Endothelial cell of umbilical vein (primary cell): Measurements from ENCODE around the gene APBB2. TPM values are rescaled to one million over a fixed set of nuclear protein-coding genes. Genes with fewer than 3 reads are reported as not detected.
A peak's percentile ranks its signal among the peaks of the same experiment; 100 is the strongest.

Source experiments
- BruUV-seq: library from RNA; stranded (reverse); fragments of 400-500 nt; replicated peaks from 2 replicates; lab custom pipeline; 2021; lab: Mats Ljungman, UMichigan
- CTCF ChIA-PET: fragments of 300-600, 350-600 bp; sonication (Branson Sonifier 250); formaldehyde crosslinking; loops from one replicate; lab custom pipeline; 2021; ENCODE audit warnings: antibody characterized with exemption, inconsistent platforms; lab: Charles Lee
- POLR2A ChIA-PET: fragments of 300-600, 350-600 bp; sonication (Branson Sonifier 250); formaldehyde crosslinking; loops from one replicate; lab custom pipeline; 2021; ENCODE audit warnings: antibody characterized with exemption, inconsistent platforms; lab: Charles Lee
- DNase-seq: peaks from one replicate; pipeline ENCODE4 v3.0.0-alpha.2; 2011; ENCODE audit warnings: low read depth, low spot score
- FAIRE-seq: peaks from 2 replicates; lab custom pipeline; 2011; peaks lifted over from hg19 to GRCh38; lab: Jason Lieb, UNC
- H2AFZ ChIP-seq: 2 replicates; pipeline ENCODE4 v1.6.0; 2012; ENCODE audit warnings: low read depth, low read length, control low read depth, inconsistent platforms
- H3K27ac ChIP-seq: 2 replicates; pipeline ENCODE4 v1.5.1; 2011; ENCODE audit warnings: low read depth, mild to moderate bottlenecking, control low read depth, low read length, moderate library complexity; ENCODE audit not compliant: insufficient read depth
- H3K27me3 ChIP-seq, 2 experiments: 2 replicates each; pipeline versions ENCODE4 v1.6.0 to v1.6.1; 2011; ENCODE audit warnings: low read length in 2 of 2, mixed read lengths in 1 of 2; ENCODE audit not compliant: control insufficient read depth in 2 of 2, insufficient read depth in 2 of 2
- H3K36me3 ChIP-seq, 2 experiments: 2 replicates in 1 of 2; 3 replicates in 1 of 2; pipeline ENCODE4 v1.5.1; 2011; ENCODE audit warnings: low read length in 2 of 2, mild to moderate bottlenecking in 1 of 2, moderate library complexity in 1 of 2; ENCODE audit not compliant: control insufficient read depth in 2 of 2, insufficient read depth in 2 of 2; ENCODE audit errors: extremely low read depth in 1 of 2
- H3K4me1 ChIP-seq: 3 replicates; pipeline ENCODE4 v1.5.1; 2011; ENCODE audit warnings: mild to moderate bottlenecking, low read length; ENCODE audit not compliant: control insufficient read depth, insufficient read depth; ENCODE audit errors: extremely low read depth
- H3K4me2 ChIP-seq: 2 replicates; pipeline ENCODE4 v1.6.1; 2011; ENCODE audit warnings: low read length, control low read depth, mixed read lengths; ENCODE audit not compliant: insufficient read depth
- H3K4me3 ChIP-seq, 3 experiments: fragments of 200-600 bp in 1 of 3; sonication (generic), shearing (Covaris generic) in 1 of 3; replicated peaks in 1 of 3; 2 replicates each; pipeline ENCODE4 v1.5.1; 2011 to 2016; ENCODE audit warnings: control low read depth in 3 of 3, low read length in 3 of 3, mild to moderate bottlenecking in 2 of 3, inconsistent platforms in 1 of 3, low read depth in 1 of 3, moderate library complexity in 1 of 3; ENCODE audit not compliant: insufficient read depth in 1 of 3
- H3K79me2 ChIP-seq: 2 replicates; pipeline ENCODE4 v1.6.0; 2012; ENCODE audit warnings: low read length, inconsistent platforms; ENCODE audit not compliant: control insufficient read depth, insufficient read depth
- H3K9ac ChIP-seq: replicated peaks from 2 replicates; pipeline ENCODE3; 2011; ENCODE audit warnings: low read length, control low read depth; ENCODE audit not compliant: insufficient read depth; ENCODE audit errors: extremely low read depth
- H3K9me1 ChIP-seq: replicated peaks from 3 replicates; pipeline ENCODE4 v1.6.0; 2011; ENCODE audit warnings: mild to moderate bottlenecking, low read length; ENCODE audit not compliant: control insufficient read depth, insufficient read depth; ENCODE audit errors: extremely low read depth
- H3K9me3 ChIP-seq: replicated peaks from 2 replicates; pipeline ENCODE4 v1.5.1; 2012; ENCODE audit warnings: low read length, inconsistent platforms; ENCODE audit not compliant: control insufficient read depth, insufficient read depth
- H4K20me1 ChIP-seq: replicated peaks from 2 replicates; pipeline ENCODE3; 2011; ENCODE audit warnings: mild to moderate bottlenecking, low read length; ENCODE audit not compliant: control insufficient read depth, insufficient read depth; ENCODE audit errors: extremely low read depth
- CTCF ChIP-seq, 2 donors: IDR thresholded peaks; 1 replicate in 1 of 2; 2 replicates in 1 of 2; pipeline ENCODE4 v1.5.1; 2011; ENCODE audit warnings: low read length in 2 of 2, mild to moderate bottlenecking in 2 of 2, moderate library complexity in 2 of 2, control low read depth in 1 of 2, inconsistent platforms in 1 of 2, low read depth in 1 of 2; ENCODE audit not compliant: insufficient read depth in 1 of 2; ENCODE audit errors: extremely low read depth in 1 of 2
- FOS ChIP-seq: IDR thresholded peaks from 2 replicates; pipeline ENCODE4 v1.6.1; 2011; ENCODE audit warnings: mild to moderate bottlenecking, low read length, moderate library complexity, borderline replicate concordance; ENCODE audit not compliant: insufficient read depth
- GATA2 ChIP-seq: IDR thresholded peaks from 2 replicates; pipeline ENCODE4 v1.7.0; 2011; ENCODE audit warnings: low read depth, mild to moderate bottlenecking, moderate library complexity, mixed read lengths, low read length; ENCODE audit not compliant: insufficient read length, insufficient read depth
- JUN ChIP-seq: IDR thresholded peaks from 2 replicates; pipeline ENCODE4 v1.6.1; 2011; ENCODE audit warnings: borderline replicate concordance, low read depth; ENCODE audit not compliant: insufficient read length, insufficient read depth
- MAX ChIP-seq: IDR thresholded peaks from 2 replicates; pipeline ENCODE4 v1.6.1; 2011; ENCODE audit not compliant: insufficient read depth, insufficient read length
- MYC ChIP-seq: IDR thresholded peaks from one replicate; pipeline ENCODE4 v1.6.1; 2011; ENCODE audit warnings: mild to moderate bottlenecking, low read depth, low read length
- POLR2A ChIP-seq: IDR thresholded peaks from 2 replicates; pipeline ENCODE4 v1.6.1; 2012; ENCODE audit warnings: low read depth, mild to moderate bottlenecking, control low read depth, low read length
- POLR2AphosphoS5 ChIP-seq: IDR thresholded peaks from 2 replicates; pipeline ENCODE4 v1.6.1; 2012; ENCODE audit warnings: low read depth, mild to moderate bottlenecking, control low read depth, low read length, moderate library complexity; ENCODE audit not compliant: insufficient read depth
- dilution Hi-C: fragments of 300-500 bp; cut with MboI; formaldehyde crosslinking; loops from one replicate; pipeline ENCODE4 v1.15.0; 2019; ENCODE audit warnings: low sequenced_read_pairs; ENCODE audit not compliant: extremely low pct_ligation_motif_present
- intact Hi-C: fragments of 100-400 bp; cut with micrococcal nuclease; formaldehyde crosslinking; loops from one replicate; pipeline ENCODE4 v1.10.0; 2022
- polyA plus RNA-seq, 4 experiments: library from polyadenylated mRNA; depleted of rRNA in 3 of 4; stranded (reverse) in 3 of 4; unstranded in 1 of 4; fragments of >200 nt; gene quantifications; 2 replicates each; pipeline versions ENCODE4 v1.2.1 to v1.2.3, GENCODE V29; 2011 to 2012; ENCODE audit warnings: missing spikeins in 1 of 4
- total RNA-seq: library from RNA; stranded (reverse); gene quantifications from 2 replicates; pipeline ENCODE4 v1.2.3, GENCODE V29; 2021

APBB2 gene
- total and polyA plus RNA-seq, 2 donors (not counting 3 experiments of a cell fraction or from before 2014, with no cell fraction given), result 79.8 to 124 TPM

- peaks cover 2% of the 10 kb centered on the region for H4K20me1 ChIP-seq
- TF ChIP-seq MAX (no peak), JUN (no peak), CTCF (IDR thresholded peaks at IDR 0.05; ENCODE audit: extremely low read depth in 1 of 2, insufficient read depth in 1 of 2, low read depth in 1 of 2, low read length in 2 of 2) (peak in 1 of 2 donors; percentile 16), GATA2 (no peak)
- no peaks in the 10 kb centered on the region for H3K27me3 ChIP-seq
- no peak overlapping the region for H3K4me3 ChIP-seq
- H3K9ac ChIP-seq, result no peak overlapping the region
- H3K4me1 ChIP-seq, result no peaks in the 10 kb centered on the region
- FAIRE-seq, result no peak
- no peaks in the 10 kb centered on the region for H3K9me1 ChIP-seq
- no TSS peak for BruUV-seq
- H2AFZ ChIP-seq, result no peak overlapping the region
- dilution Hi-C loops (no loop called here), intact Hi-C loops (no loop called here)
- CTCF ChIA-PET, result interaction anchor here (1.0 to 1.3 kb wide), 5 partner anchors 14 to 68 kb away, joined by 3 to 5 read pairs (median 3); no protein-coding TSS in a partner anchor
- peaks cover 43% of the 10 kb centered on the region for H3K79me2 ChIP-seq
- H3K36me3 ChIP-seq, result no peaks in the 10 kb centered on the region
- H3K27ac ChIP-seq, result no peak overlapping the region
- no peak overlapping the region for H3K4me2 ChIP-seq
- DNase-seq, result no peak
- H3K9me3 ChIP-seq, result no peaks in the 10 kb centered on the region
- POLR2A ChIA-PET, result no interaction called here
Measured at GRCh38 chr4:41044165-41044564, 170.2 kb downstream of the APBB2 start.

- no peak overlapping the region for H3K4me3 ChIP-seq
- peaks cover 48% of the 10 kb centered on the region for H3K79me2 ChIP-seq
- H3K9me1 ChIP-seq, result no peaks in the 10 kb centered on the region
- TF ChIP-seq POLR2A (no peak), FOS (no peak), GATA2 (no peak), MAX (no peak), CTCF (IDR thresholded peaks at IDR 0.05; ENCODE audit: extremely low read depth in 1 of 2, insufficient read depth in 1 of 2, low read depth in 1 of 2, low read length in 2 of 2) (no peak), POLR2AphosphoS5 (no peak), MYC (no peak), JUN (no peak)
- no peak overlapping the region for H2AFZ ChIP-seq
- peaks cover 2% of the 10 kb centered on the region for H4K20me1 ChIP-seq
- BruUV-seq, result no TSS peak
- H3K9me3 ChIP-seq, result no peaks in the 10 kb centered on the region
- intact Hi-C loops, result no loop called here
- H3K4me2 ChIP-seq, result no peak overlapping the region
- no peaks in the 10 kb centered on the region for H3K4me1 ChIP-seq
- no peak for DNase-seq
- no peak overlapping the region for H3K9ac ChIP-seq
- dilution Hi-C loops, result no loop called here
- H3K36me3 ChIP-seq, result no peaks in the 10 kb centered on the region
- no peak overlapping the region for H3K27ac ChIP-seq
- POLR2A ChIA-PET, result no interaction called here
- no peaks in the 10 kb centered on the region for H3K27me3 ChIP-seq
- no peak for FAIRE-seq
- CTCF ChIA-PET, result interaction anchor here (1.0 to 1.3 kb wide), 6 partner anchors 12 to 67 kb away, joined by 3 to 5 read pairs (median 4); no protein-coding TSS in a partner anchor
Measured at GRCh38 chr4:41043465-41043864, 170.9 kb downstream of the APBB2 start.
